Measurements from ENCODE around the gene KPNA1. TPM values are rescaled to one million over a fixed set of nuclear protein-coding genes. Genes with fewer than 3 reads are reported as not detected.

The KPNA1 gene
- total and polyA plus RNA-seq, 2 experiments from 2014 or later: 19.8 to 30.1 TPM

- H3K27me3 Mint-ChIP-seq (ENCODE audit: insufficient read depth, low read depth, poor library complexity): no peaks in the 10 kb centered on the region
Measured at GRCh38 chr3:122435950-122436349, 78.8 kb downstream of the KPNA1 start.

DNA sequence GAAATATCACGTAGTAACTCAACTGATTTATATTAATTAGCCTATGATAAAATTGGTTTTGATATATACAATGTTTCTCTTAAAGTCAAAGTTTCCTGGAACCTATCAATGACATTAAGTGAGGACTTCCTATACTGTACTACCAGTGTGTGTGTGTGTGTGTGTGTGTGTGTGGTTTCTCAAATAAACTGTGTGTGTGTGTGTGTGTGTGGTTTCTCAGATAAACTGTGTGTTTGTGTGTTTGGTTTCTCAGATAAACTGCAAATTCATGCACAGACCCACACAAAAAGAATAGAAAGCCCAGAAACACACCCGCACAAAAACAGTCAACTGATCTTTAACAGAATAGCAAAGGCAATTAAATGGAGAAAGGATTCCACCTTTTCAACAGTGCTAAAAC, 84.4 kb downstream of the KPNA1 start:
- Histone ChIP-seq H3K9me2 (ENCODE audit: insufficient read depth) (no peaks in the 10 kb centered on the region), H2AFZ (no peak overlapping the region), H3K36me3 (ENCODE audit: insufficient read depth) (peaks cover 26% of the 10 kb centered on the region; the same call in 1 of the 2 replicates), H3K79me2 (replicated peaks; ENCODE audit: insufficient read depth) (no peaks in the 10 kb centered on the region), H3K27ac (ENCODE audit: low read depth) (no peak overlapping the region), H3K4me2 (no peak overlapping the region), H3K4me1 (ENCODE audit: insufficient read depth) (no peaks in the 10 kb centered on the region), H3K4me3 (no peak overlapping the region), H3F3A (replicated peaks; ENCODE audit: low read depth) (0 out of 2 replicates have a peak, but pooled peaks cover 3% of the 10 kb centered on the region), H4K20me1 (replicated peaks; ENCODE audit: insufficient read depth) (peaks cover 4% of the 10 kb centered on the region; the same call in 1 of the 2 replicates), H3K27me3 (ENCODE audit: insufficient read depth) (no peaks in the 10 kb centered on the region)
- Mint-ChIP-seq H3K4me3 (no peak overlapping the region), H3K36me3 (ENCODE audit: low read depth) (peaks cover 50% of the 10 kb centered on the region), H3K9me3 (no peaks in the 10 kb centered on the region), H3K27me3 (ENCODE audit: insufficient read depth, low read depth, poor library complexity) (peaks cover 2% of the 10 kb centered on the region), H3K27ac (peak overlapping the region; percentile 22; the same call in 1 of the 2 replicates), H3K4me1 (no peaks in the 10 kb centered on the region)
- ATAC-seq (no peak), DNase-seq (ENCODE audit: low spot score) (no peak)
- TF ChIP-seq CREB1 (CRISPR knock-in tag; IDR thresholded peaks at IDR 0.05; ENCODE audit: low read depth): no peak

More at GRCh38 chr3:122435950-122436349, 78.8 kb downstream of the KPNA1 start:
- Histone ChIP-seq H3K36me3 (ENCODE audit: insufficient read depth) (peaks cover 52% of the 10 kb centered on the region), H3K4me1 (ENCODE audit: insufficient read depth) (no peaks in the 10 kb centered on the region), H3K27ac (ENCODE audit: low read depth) (no peak overlapping the region), H3K27me3 (ENCODE audit: insufficient read depth) (no peaks in the 10 kb centered on the region), H2AFZ (no peak overlapping the region), H3K4me3 (no peak overlapping the region), H3K9me2 (ENCODE audit: insufficient read depth) (no peaks in the 10 kb centered on the region), H3K4me2 (no peak overlapping the region), H4K20me1 (replicated peaks; ENCODE audit: insufficient read depth) (0 out of 2 replicates have a peak, but pooled peaks cover 4% of the 10 kb centered on the region), H3K79me2 (replicated peaks; ENCODE audit: insufficient read depth) (no peaks in the 10 kb centered on the region), H3F3A (replicated peaks; ENCODE audit: low read depth) (0 out of 2 replicates have a peak, but pooled peaks cover 3% of the 10 kb centered on the region)
- no peak overlapping the region for H3K4me3 Mint-ChIP-seq
- H3K4me1 Mint-ChIP-seq: no peaks in the 10 kb centered on the region
- no peak for TF ChIP-seq EZH2 (IDR thresholded peaks at IDR 0.05; ENCODE audit: low read depth, unreplicated experiment)
- TF ChIP-seq POLR2AphosphoS5 (IDR thresholded peaks at IDR 0.05; ENCODE audit: low read depth): no peak
- TF ChIP-seq NANOG (IDR thresholded peaks at IDR 0.05; ENCODE audit: borderline replicate concordance): no peak
- TF ChIP-seq, protein P1, sequence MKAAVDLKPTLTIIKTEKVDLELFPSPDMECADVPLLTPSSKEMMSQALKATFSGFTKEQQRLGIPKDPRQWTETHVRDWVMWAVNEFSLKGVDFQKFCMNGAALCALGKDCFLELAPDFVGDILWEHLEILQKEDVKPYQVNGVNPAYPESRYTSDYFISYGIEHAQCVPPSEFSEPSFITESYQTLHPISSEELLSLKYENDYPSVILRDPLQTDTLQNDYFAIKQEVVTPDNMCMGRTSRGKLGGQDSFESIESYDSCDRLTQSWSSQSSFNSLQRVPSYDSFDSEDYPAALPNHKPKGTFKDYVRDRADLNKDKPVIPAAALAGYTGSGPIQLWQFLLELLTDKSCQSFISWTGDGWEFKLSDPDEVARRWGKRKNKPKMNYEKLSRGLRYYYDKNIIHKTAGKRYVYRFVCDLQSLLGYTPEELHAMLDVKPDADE (IDR thresholded peaks at IDR 0.05): no peak
- TF ChIP-seq EZH2phosphoT487 (IDR thresholded peaks at IDR 0.05; ENCODE audit: unreplicated experiment): no peak
- TF ChIP-seq, protein P2, sequence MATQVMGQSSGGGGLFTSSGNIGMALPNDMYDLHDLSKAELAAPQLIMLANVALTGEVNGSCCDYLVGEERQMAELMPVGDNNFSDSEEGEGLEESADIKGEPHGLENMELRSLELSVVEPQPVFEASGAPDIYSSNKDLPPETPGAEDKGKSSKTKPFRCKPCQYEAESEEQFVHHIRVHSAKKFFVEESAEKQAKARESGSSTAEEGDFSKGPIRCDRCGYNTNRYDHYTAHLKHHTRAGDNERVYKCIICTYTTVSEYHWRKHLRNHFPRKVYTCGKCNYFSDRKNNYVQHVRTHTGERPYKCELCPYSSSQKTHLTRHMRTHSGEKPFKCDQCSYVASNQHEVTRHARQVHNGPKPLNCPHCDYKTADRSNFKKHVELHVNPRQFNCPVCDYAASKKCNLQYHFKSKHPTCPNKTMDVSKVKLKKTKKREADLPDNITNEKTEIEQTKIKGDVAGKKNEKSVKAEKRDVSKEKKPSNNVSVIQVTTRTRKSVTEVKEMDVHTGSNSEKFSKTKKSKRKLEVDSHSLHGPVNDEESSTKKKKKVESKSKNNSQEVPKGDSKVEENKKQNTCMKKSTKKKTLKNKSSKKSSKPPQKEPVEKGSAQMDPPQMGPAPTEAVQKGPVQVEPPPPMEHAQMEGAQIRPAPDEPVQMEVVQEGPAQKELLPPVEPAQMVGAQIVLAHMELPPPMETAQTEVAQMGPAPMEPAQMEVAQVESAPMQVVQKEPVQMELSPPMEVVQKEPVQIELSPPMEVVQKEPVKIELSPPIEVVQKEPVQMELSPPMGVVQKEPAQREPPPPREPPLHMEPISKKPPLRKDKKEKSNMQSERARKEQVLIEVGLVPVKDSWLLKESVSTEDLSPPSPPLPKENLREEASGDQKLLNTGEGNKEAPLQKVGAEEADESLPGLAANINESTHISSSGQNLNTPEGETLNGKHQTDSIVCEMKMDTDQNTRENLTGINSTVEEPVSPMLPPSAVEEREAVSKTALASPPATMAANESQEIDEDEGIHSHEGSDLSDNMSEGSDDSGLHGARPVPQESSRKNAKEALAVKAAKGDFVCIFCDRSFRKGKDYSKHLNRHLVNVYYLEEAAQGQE (IDR thresholded peaks at IDR 0.05; ENCODE audit: unreplicated experiment): no peak
- no peaks in the 10 kb centered on the region; the same call in 2 of the 3 replicates for H3K9me3 Mint-ChIP-seq
- no peak for DNase-seq (ENCODE audit: low spot score)
- H3K27ac Mint-ChIP-seq: peak overlapping the region; percentile 6; the same call in 1 of the 2 replicates
- peaks cover 78% of the 10 kb centered on the region for H3K36me3 Mint-ChIP-seq (ENCODE audit: low read depth)
- ATAC-seq: no peak

Measured in GM23338 (cell line).